Epidermal melanocyte (primary cell): ENCODE data around the gene CRAMP1.
A peak's percentile ranks its signal among the peaks of the same experiment; 100 is the strongest.

Experiments used
- DNase-seq: peaks from one replicate; pipeline ENCODE4 v3.0.0; 2011; ENCODE audit warnings: low spot score; ENCODE audit not compliant: insufficient read length

CRAMP1 gene

GRCh38 chr16:1631931-1632637, 19.9 kb downstream of the CRAMP1 start:
- peak; percentile 46 for DNase-seq

DNA sequence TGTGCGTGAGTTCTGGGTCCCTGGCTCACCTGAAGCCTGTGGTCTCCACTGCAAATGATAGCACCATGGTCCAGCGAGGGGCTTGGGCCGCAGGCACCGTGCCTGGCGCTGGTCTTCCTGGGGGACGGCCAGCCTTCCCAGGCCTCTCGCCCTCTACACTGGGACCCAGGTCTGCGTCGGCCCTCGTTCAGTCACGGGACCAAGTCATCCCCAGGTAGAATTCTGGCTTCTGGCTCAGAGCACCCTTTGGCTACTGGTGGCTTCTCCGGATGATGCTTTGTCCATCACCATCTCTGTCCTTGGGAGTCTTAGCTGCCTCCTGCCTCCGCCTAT, 20.4 kb downstream of the CRAMP1 start:
- no peak for DNase-seq

- DNase-seq = no peak
Observed at GRCh38 chr16:1633310-1633709, 21.1 kb downstream of the CRAMP1 start.

DNA sequence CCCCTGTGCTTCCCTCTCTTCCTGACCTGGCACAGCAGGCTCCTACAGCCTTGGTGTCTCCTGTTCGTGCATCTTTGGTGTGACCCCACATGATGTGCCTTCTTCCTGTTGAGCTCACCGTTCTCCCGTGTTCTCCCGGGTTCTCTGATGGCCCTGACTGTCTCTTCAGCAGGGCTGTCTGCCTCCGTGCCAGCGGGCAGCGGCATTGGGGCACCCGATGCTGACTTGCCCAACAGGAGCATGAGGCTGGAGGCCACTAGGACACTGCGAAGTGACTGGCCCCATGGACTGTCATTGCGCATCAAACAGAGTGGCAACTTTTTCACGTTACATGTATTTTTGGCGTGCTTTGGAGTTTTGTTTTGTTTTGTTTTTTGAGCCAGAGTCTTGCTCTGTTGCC, 22.4 kb downstream of the CRAMP1 start:
- no peak for DNase-seq

DNA sequence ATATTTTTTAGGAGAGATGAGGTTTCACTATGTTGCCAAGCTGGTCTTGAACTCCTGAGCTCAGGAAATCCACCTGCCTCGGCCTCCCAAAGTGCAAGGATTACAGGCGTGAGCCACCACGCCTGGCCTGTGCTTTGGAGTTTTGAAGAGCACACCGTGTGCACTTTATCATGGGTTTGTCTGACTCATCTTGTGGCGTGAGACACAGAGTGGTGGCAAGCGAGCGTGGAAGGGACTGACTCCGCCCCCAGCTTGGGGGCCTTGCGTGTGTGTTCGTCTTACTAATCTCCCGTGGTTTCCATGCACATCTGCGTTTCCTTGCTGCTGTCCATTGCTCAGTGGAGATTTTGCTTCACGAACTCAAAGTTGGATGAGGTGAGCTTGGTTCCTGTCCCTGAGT, 22.9 kb downstream of the CRAMP1 start:
- no peak for DNase-seq

GRCh38 chr16:1637526-1637925, 25.4 kb downstream of the CRAMP1 start:
- no peak for DNase-seq

DNA sequence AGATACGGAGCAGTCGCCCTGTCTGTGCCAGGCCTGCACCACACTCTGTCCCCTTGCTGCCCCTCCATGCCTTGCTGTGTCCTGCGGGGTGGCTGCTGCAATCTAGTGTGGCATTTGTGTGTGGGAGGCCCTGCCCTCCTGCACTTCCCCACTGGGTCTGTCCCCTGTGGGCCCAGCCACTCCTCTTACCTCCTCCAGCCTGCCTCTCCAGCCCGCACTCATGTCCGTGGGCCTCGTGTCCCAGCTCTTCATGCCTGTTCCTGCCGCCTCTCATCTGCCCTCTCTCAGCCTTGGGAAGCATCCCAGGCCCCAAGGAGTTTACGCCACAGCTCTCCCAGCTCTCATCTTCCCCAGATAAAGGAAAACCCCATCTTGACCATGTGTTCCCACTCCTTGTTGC, 26.6 kb downstream of the CRAMP1 start:
- DNase-seq = no peak

- DNase-seq = no peak
Observed at GRCh38 chr16:1639282-1639681, 27.1 kb downstream of the CRAMP1 start.

GRCh38 chr16:1639860-1640259, 27.7 kb downstream of the CRAMP1 start:
- DNase-seq = no peak

DNA sequence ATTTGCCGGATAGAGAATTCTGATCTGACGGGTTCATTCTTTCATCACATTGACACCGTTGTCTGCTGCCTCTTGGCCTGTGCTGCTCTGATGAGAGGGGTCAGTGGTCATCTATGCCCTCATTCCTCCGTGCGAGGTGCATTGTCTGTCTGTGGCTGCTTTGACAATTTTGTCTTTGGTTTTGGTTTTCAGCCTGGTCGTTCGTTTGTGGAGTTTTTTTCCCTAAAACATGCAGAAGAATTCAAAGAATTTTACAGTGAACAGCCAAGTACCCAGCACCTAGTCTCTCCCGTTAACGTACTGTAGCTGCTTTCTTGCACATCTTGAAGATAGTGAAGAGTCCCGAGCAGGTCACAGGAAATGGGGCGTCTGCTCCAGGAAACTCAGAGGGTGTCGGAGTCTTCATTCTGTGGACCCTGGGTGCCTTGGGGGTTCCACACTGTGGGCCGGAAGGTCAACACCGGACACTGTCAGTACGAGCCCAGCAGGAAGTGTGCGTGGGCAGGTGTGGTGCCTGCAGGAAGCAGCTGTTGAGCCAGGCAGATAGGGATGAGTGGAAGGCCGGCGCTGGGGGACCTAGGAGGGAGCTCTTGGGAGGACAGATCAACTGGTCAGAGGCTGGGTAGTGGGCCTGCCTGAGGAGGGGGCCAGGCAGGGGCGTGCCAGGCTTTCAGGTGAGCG, 28.2 kb downstream of the CRAMP1 start:
- no peak for DNase-seq

DNA sequence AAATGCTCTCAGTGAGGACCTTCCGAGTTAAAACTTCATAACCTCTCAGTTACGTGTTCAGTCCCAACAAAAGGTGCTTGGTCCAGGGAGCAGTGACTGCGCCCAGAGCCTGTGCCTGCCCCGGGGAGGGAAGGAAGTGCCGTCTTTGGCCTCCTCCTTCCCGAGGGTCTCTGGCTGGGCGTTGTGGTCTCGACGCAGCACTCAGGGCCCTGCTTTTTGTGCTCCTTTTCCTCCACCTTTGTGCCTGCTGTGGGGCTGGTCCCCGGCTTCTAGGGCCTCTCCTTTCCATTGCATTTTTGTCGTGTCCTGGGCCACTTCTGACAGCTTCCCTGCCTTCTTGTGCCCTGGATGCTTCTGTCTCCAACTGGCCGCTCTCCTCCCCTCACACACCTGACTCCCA, 29.1 kb downstream of the CRAMP1 start:
- no peak for DNase-seq

- DNase-seq = no peak
Observed at GRCh38 chr16:1642148-1642547, 30.0 kb downstream of the CRAMP1 start.

DNA sequence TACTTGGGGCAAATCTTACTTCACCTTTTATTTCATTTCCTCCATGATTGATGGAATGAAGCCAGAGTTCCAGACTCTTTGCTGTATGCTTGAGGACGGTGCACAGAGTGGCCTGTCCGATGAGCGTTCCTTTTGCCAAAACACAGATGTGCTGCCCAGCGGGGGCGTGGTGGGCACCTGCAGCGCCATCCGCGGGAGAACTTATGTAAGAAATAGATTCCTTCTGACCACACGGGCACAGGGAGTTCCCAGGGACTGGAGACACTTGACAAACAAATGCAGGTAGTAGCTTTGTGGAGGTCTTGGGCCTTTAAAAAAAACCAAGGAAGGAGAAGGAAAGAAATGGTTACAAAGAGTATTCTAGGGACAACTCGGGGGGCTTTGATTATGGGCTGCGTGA, 30.6 kb downstream of the CRAMP1 start:
- DNase-seq = no peak

- DNase-seq = no peak
Observed at GRCh38 chr16:1643521-1643920, 31.4 kb downstream of the CRAMP1 start.

- DNase-seq = no peak
Observed at GRCh38 chr16:1645914-1646525, 33.9 kb downstream of the CRAMP1 start.

DNA sequence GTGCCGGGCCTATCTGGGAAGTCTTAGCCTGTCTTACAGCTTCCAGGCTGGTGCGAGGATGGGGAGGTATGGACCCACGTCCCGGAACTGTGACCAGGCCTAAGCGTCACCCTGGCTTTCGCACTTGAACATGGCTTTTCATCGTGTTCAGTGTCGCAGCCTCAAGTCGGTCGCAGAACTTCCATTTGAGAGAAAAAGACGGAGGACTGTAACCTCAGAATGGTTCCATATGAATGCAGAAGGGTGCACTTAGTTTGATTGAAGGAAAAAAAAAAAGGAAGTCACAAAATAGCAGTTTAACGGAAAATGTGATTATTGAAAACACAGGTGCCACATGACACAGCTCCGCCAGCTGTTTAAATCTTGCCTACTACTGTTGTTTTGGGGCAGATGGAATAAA, 35.7 kb downstream of the CRAMP1 start:
- no peak for DNase-seq

- no peak for DNase-seq
Observed at GRCh38 chr16:1650131-1650530, 38.0 kb downstream of the CRAMP1 start.

- DNase-seq = no peak
Observed at GRCh38 chr16:1651094-1651973, 39.2 kb downstream of the CRAMP1 start.

- no peak for DNase-seq
Observed at GRCh38 chr16:1651974-1652312, 39.8 kb downstream of the CRAMP1 start.

- no peak for DNase-seq
Observed at GRCh38 chr16:1653023-1653422, 40.9 kb downstream of the CRAMP1 start.

- no peak for DNase-seq
Observed at GRCh38 chr16:1654505-1655268, 42.5 kb downstream of the CRAMP1 start.
